GM12878 (cell line): ENCODE measurements around the gene SPRYD7.

Source experiments
- CEBPB ChIP-seq, 2 experiments: fragments of 150-350 bp in 1 of 2; IDR thresholded peaks; 2 replicates each; pipeline ENCODE4 v1.6.1; 2012 to 2014; ENCODE audit warnings: low read depth in 2 of 2, low read length in 2 of 2, borderline replicate concordance in 1 of 2, inconsistent platforms in 1 of 2
- DPF2 ChIP-seq: fragments of 450-650 bp; IDR thresholded peaks from 2 replicates; pipeline ENCODE4 v1.6.1; 2017; ENCODE audit warnings: mild to moderate bottlenecking
- EZH2 ChIP-seq: IDR thresholded peaks from 2 replicates; pipeline ENCODE4 v1.6.1; 2012; ENCODE audit warnings: low read depth, mild to moderate bottlenecking, control low read depth, inconsistent platforms, low read length, borderline replicate concordance; ENCODE audit not compliant: control insufficient read depth
- ZNF207 ChIP-seq: fragments of 450-650 bp; IDR thresholded peaks from 2 replicates; pipeline ENCODE4 v1.6.1; 2014; ENCODE audit warnings: antibody characterized with exemption, mild to moderate bottlenecking, borderline replicate concordance
- ZNF274 ChIP-seq: IDR thresholded peaks from one replicate; pipeline ENCODE4 v1.8.0; 2011; ENCODE audit not compliant: insufficient read length, insufficient read depth
- TF ChIP-seq, protein P1 (sequence below), 3 experiments: IDR thresholded peaks in 2 of 3; conservative IDR thresholded peaks in 1 of 3; 2 replicates each; pipeline ENCODE4 v1.5.1; 2011; ENCODE audit warnings: low read depth in 3 of 3, low read length in 3 of 3, mild to moderate bottlenecking in 3 of 3, control low read depth in 2 of 3, moderate library complexity in 2 of 3, inconsistent platforms in 1 of 3, mixed read lengths in 1 of 3; ENCODE audit not compliant: control insufficient read depth in 2 of 3, insufficient read depth in 1 of 3; ENCODE audit errors: extremely low read depth in 1 of 3
- TF ChIP-seq, protein P2 (sequence below): IDR thresholded peaks from 2 replicates; pipeline ENCODE4 v1.6.1; 2011; ENCODE audit warnings: low read depth, low read length, improper control_type of control experiment, borderline replicate concordance

DNA sequence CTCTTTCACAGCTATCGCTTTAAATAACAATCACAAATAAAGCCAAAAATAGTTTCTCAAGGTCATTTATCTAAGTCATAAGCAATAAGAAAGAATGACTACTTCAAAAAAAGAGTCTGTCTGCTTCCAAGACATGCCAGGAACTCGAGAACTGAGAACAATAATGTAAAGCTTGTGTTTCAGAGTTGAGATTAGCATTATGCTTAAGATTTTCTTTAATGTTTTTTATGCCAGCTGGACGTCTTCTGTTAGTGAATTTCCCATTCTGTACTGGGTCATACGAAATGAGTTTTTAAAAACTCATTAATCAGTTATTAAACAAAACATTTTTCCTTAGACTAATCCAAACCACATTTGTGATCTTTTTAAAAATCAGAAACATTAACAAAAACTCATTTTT, 3.2 kb upstream of the SPRYD7 start:
- TF ChIP-seq, protein P1, sequence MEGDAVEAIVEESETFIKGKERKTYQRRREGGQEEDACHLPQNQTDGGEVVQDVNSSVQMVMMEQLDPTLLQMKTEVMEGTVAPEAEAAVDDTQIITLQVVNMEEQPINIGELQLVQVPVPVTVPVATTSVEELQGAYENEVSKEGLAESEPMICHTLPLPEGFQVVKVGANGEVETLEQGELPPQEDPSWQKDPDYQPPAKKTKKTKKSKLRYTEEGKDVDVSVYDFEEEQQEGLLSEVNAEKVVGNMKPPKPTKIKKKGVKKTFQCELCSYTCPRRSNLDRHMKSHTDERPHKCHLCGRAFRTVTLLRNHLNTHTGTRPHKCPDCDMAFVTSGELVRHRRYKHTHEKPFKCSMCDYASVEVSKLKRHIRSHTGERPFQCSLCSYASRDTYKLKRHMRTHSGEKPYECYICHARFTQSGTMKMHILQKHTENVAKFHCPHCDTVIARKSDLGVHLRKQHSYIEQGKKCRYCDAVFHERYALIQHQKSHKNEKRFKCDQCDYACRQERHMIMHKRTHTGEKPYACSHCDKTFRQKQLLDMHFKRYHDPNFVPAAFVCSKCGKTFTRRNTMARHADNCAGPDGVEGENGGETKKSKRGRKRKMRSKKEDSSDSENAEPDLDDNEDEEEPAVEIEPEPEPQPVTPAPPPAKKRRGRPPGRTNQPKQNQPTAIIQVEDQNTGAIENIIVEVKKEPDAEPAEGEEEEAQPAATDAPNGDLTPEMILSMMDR (IDR thresholded peaks at IDR 0.05 in 2 of 3, conservative IDR thresholded peaks at IDR 0.05 in 1 of 3; ENCODE audit: control insufficient read depth in 2 of 3, extremely low read depth in 1 of 3, insufficient read depth in 1 of 3, low read depth in 3 of 3, low read length in 3 of 3): no peak
- TF ChIP-seq CEBPB (IDR thresholded peaks at IDR 0.05; ENCODE audit: borderline replicate concordance in 1 of 2, low read depth in 2 of 2, low read length in 2 of 2) (no peak), DPF2 (no peak), EZH2 (no peak), ZNF207 (no peak), ZNF274 (no peak)
- TF ChIP-seq, protein P2, sequence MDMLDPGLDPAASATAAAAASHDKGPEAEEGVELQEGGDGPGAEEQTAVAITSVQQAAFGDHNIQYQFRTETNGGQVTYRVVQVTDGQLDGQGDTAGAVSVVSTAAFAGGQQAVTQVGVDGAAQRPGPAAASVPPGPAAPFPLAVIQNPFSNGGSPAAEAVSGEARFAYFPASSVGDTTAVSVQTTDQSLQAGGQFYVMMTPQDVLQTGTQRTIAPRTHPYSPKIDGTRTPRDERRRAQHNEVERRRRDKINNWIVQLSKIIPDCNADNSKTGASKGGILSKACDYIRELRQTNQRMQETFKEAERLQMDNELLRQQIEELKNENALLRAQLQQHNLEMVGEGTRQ: no peak
